GM19099 (cell line): Measurements from ENCODE around the gene SOX1.

Experiments used
- POLR2A ChIP-seq: IDR thresholded peaks from 3 replicates; pipeline ENCODE4 v1.6.1; 2011; ENCODE audit warnings: low read depth; ENCODE audit not compliant: insufficient read length; ENCODE audit errors: extremely low read depth

The SOX1 gene

DNA sequence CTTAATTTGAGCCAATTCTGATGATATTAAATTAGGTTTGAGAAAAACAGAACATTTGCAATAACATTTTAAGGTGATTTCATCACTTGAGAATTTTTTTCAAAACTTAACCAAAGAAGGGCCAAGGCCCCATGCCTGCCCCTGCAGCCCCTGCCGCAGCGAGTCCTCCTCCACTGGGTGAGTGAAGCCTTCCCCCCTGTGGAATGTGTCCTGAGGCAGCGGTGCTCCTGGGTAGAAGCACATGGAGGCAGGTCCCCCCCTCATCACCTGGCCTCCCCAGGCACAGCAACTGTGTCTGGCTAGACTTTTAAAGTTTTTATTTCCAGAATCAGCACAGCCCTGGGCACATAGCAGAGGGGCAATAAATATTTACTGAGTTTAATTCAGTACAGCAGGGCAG, 10.8 kb downstream of the SOX1 start:
- no peak for TF ChIP-seq POLR2A

DNA sequence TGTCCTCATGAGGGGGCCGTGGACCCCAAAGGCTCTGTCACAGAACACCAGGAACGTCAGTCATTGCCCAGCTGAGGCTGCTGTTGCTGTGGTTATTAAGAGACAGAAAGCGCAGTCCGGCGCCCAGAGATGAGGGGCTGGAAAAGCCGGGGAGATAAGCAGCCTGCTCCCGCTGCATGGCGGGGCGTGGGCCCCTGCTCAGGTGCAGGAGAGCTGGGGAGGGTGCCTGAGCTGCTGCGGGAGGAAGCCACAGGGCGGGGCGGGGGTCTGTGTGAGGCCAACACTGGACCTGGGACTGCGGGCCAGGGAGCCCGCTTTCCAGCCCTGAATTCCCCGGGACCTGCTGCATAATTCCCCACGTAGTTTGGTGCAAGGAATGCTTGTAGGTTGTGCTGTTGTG, 11.3 kb downstream of the SOX1 start:
- TF ChIP-seq POLR2A: no peak

DNA sequence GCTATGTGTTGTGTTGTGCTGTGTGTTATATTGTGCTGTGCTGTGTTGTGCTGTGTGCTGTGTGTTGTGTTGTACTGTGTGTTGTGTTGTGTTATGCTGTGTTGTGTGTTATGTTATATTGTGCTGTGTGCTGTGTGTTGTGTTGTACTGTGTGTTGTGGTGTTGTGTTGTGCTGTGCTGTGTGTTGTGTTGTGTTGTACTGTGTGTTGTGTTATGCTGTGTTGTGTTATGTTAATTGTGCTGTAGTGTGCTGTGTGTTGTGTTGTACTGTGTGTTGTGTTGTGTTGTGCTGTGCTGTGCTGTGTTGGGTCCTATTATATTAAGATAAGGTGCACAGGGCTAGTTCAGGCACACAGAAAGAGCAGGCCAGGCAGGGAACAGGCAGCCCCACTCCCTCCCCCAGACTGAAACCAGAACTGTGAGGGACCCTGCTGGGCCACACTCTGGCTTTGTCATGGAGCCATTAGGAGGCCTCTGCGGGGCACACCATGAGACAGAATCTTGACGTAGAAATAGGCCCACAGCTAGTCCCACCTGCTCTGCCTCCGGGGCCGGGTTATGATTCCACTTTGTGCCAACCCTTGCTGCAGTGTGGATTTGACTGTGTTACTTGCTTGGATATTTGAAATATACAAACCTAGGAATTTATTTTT, 12.1 kb downstream of the SOX1 start:
- no peak for TF ChIP-seq POLR2A

DNA sequence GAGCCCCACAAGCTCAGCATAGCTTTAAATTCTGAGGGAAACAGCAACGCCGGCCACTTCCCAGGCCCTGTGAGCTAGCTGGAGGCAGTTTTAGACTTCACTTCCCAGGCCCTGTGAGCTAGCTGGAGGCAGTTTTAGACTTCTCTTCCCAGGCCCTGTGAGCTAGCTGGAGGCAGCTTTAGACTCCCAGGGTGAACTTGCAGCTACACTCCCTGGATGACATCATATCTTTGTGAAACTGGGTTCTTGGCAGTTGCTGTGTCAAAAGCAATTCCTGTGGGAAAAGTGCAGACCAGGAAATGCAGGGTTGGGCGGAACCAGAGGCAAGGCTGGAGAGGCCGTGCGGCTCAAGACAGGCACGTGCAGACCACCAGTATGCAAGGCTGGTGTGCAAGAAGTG, 12.7 kb downstream of the SOX1 start:
- no peak for TF ChIP-seq POLR2A

DNA sequence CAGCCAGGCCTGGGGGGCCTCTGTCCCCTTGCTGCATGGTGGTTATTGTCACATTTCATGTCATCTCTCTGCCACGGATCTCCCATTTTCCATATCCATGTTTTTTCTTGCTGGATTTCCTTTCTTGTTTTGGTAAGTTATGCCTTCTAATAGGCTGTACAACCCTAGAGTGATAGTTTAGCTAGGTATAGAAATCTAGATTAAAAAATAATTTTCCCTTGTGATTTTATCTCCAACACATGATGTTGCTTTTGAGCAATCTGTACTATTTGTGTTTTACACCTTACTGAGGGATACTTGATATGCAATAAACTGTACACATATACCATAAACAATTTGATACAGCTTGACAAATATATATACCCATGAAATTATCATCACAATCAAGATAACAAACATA, 17.0 kb downstream of the SOX1 start:
- no peak for TF ChIP-seq POLR2A

DNA sequence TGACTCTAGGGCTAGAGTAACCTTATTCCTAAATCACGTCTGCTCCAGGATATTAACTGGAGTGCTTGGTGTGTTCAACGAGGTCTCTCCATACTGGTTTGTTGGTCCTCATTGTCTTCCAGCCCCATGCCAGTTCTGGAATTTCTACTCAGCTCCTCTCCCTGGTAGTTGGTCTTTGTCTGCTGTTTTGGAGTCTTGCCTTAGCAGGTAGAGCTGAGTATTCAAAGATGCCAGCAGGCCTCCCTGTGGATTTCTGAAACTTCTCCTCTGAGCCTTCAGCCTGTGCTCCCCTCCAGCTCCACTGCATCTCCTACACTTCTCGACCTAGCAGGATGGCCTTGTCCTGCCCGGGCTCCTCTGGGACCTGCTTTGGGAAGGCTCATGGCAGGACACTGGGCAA, 25.5 kb downstream of the SOX1 start:
- no peak for TF ChIP-seq POLR2A

DNA sequence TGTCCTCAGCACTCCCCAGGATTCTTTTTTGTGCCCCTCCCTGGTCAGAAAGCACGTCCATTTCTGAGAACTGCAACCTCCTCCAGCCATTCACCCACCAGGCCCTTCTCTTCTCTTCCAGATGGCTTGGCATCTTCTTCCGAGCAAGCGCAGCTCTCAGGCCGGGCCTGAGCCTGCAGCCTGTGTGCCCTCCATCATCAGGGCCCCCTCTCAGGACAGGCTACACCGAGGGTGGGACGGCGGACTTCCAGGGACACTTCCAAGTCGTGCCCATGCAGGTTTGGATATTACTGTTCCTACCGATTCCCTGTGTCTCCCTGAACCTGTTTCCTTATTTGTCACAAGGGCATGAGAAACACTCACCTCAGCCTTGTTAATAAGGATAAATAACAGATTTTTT, 28.4 kb downstream of the SOX1 start:
- TF ChIP-seq POLR2A: no peak

DNA sequence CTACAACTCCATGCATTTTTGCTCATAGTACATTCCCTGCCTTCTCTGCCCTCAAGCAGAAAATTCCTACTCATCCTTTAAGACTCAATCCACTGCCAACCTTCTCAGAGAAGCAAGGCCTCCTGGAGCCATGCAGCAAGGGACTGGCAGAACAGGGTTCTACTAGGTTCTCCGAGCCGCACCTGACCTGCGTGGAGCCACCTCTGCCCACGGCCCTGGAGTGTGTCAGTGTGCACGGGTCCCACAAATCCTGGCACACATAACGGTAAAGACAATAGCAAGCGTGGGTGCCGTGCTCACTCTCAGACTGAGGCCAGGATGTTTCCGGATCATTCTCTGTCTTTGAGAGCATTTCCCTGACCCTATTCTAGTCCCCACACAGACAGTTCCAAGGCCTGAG, 30.0 kb downstream of the SOX1 start:
- no peak for TF ChIP-seq POLR2A

DNA sequence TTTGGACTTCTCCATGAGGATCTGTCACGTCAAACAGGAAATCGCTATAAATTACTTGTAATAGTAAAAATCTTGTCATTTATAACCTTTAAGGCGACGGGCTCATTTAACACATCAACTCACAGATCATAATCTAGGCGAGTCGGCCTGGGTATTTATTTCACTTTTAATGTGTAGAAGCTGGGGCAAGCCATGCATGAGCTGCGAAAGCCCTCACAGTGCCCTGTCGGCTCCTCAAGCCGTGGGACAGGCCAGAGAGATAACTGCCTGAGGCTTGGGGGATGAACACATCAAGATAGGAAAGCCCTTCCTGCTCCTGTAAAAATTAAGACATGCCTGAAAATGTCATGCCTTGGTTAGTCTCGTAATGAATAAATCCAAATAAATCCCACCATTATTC, 30.8 kb downstream of the SOX1 start:
- TF ChIP-seq POLR2A: no peak

DNA sequence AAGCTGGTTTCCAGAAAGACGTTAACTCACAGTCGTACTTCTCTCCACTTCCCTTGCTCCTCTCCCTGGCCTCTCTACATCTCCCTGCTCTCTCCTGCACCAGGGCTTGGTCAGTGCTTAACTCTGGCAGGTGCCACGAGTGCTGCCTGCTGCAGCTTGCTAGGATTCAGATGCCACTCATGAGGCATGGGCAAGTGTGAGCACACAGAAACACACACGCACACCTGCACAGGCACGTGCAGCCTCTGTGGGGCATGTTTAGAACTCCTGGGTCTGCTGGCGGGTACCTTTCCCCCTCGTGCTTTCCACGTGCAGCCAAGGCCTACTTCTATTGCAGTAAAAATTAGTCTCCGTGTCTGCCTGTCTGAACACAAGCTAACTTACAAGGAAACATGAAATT, 31.8 kb downstream of the SOX1 start:
- TF ChIP-seq POLR2A: no peak

DNA sequence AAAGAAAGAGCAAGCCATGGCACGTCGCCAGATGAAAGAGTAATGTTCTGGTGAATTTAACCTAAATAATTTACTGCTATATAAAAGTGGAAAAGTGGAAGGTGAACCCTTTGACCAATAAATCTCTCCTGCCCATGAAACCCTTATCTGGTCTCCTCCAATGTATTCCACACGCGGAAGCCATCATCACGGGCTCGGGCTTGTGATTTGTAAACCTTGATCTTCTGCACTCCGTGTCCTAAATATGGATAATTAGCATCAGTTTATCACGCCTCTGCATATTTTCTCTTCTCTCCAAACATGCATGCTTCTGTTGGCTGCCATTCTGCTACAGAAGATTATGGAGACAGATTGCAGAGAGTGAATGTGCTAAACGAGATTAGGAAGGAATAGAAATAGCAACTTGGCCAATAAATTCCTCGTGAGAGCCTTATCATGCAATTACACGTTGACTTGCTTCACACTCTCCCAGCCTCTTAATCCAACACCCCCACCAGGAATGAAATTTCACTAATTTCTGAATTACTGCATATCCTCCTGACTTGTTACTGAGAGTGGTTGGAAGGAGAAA, 34.5 kb downstream of the SOX1 start:
- no peak for TF ChIP-seq POLR2A

DNA sequence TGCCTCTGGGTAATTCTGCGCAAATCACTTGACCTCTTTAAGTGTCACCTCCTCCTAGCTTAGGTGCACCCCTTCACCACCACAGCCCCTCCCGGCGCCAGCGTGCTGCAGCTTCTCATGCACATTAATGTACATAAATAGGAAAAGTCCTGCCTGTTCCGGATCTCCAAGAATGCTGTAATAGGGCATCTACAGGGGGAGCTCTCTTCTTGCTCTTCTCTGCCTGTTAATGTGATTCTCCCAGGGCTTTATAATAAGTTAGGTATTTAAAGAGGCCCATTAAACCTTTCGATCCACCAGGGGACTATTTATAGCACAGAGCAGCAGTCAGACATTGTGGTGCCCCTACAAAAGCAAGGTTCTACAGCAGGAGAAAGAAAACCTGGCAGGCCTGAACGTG, 35.3 kb downstream of the SOX1 start:
- no peak for TF ChIP-seq POLR2A

DNA sequence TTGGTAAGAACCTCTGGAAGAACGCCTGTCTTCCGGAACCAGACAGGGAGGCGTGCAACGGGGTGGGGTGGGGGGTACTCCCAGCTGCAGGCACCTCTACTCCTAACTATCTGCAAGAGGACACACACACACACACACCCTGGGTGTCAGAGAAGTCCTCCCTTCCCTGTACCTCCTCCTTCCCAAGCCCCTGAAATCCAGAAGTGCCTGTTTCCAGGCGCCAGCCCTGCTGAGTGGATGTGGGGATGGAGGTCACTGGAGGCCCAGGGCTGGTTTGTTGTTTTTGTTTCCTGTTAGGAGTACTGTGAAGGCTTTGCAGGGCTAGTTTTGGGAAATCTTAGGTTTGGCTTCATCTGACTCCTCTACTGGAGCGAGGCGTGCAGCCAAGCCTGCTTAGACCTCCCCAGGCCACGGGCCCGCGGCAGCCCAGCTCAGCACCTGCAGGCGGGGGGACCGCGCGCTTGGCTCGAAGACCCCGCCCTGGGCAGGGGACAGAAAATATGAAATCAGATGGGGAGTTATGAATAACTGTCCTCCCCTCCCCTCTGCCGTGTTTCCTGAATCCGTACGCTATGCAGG, 36.4 kb downstream of the SOX1 start:
- no peak for TF ChIP-seq POLR2A

DNA sequence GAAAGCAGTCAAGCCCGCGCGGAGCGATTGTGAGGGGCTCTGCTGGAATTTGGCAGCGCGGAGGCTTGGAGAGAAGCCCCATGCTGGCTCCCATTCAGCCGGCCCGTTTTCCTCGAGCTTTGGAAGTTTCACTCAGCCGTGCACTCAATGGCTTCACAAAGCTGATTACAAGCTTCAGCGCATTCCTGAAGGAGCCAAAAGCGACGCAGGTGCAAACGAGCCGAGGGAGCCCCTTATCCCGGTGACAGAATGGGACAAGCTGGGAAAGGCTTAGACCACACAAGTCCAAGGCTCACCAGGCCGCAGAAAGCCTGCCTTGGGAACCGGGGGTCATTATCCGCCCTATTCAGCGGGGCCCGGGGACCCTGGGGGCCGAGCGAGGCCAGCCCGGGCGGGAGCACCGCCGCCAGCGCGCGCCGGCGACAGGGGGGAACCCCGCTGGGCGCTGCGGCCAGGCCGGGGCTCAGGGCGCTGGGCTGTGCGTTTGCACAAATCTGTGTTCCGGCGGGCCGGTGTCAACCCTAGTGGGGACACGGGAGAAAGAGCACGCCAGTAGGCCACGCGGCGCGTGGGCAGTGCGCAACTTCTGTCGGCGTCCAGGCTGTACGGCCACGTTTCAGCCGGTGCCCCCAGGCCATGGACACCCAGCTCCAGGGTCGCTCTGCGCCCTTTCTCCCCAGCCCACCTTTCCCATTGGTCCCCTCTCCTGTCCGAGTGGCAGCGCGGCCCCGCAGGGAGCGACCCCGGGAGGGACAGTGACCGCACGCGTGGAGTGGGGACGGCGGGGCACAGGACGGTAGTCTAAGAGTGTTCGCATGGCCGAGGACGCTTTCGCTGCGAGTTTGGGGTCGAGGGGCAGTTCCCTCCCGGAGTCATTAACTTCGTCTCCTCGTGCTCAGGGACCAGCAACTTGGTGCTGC, 37.3 kb downstream of the SOX1 start:
- no peak for TF ChIP-seq POLR2A

DNA sequence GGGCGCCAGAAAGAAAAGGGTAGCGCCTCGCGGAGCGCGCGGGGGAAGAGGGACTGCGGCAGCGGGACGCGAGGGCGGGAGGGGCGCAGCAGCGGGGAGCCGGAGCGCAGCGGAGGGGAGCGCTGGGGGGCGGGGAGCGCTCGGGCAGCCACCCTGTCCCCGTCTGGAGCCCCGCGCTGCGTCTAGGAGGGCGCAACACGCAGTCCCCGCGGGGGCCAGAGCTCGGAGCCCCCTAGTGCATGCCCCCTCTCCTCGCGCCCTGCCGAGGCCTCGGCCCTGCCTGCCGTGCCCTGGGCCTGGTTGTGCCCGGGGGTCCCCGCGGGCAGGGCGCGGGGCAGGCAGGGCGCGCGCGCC, 37.9 kb downstream of the SOX1 start:
- TF ChIP-seq POLR2A: no peak

DNA sequence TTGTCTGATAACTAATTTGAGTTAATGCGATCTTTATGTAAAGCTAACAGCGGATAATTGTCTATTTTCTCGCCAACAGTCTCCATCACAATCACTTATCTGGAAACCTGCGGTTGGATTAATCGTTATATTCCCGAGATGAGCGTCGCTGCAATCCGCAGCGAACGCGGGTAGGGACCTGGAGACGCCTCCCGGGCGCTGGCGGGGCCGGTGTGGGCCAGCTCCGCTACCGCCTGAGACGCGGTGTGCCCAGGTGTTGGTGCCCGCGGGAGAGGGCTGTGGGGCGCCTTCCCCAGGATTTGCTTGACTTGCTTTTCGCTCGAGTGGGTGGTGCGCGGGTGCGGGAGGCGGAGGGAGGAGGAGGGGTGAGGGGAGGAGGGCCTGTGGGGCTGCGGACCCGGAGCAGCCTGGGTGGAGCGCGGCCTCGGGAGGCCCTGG, 38.3 kb downstream of the SOX1 start:
- no peak for TF ChIP-seq POLR2A
